ENCODE measurements around the gene NT5C2. TPM values are rescaled to one million over a fixed set of nuclear protein-coding genes. Genes with fewer than 3 reads are reported as not detected.

Gene NT5C2
- total RNA-seq, 1 experiment from 2014 or later: 74.6 TPM

GRCh38 chr10:103078676-103079075 is 114.4 kb downstream of the NT5C2 start:
- CTCF ChIA-PET: no interaction called here
- Histone ChIP-seq H3K9me2 (replicated peaks; ENCODE audit: low read length) (no peaks in the 10 kb centered on the region), H4K20me1 (ENCODE audit: low read length) (no peaks in the 10 kb centered on the region), H3K9me3 (ENCODE audit: low read length) (no peaks in the 10 kb centered on the region), H3K27ac (ENCODE audit: low read length) (no peak overlapping the region), H3K4me2 (ENCODE audit: low read length) (no peak overlapping the region), H3K9ac (ENCODE audit: low read length) (no peak overlapping the region), H2AFZ (ENCODE audit: low read length) (no peak overlapping the region), H3K36me3 (ENCODE audit: low read depth, low read length) (no peaks in the 10 kb centered on the region), H3K4me1 (ENCODE audit: insufficient read depth, low read length) (no peaks in the 10 kb centered on the region), H3K79me2 (ENCODE audit: low read length) (no peaks in the 10 kb centered on the region), H3K27me3 (ENCODE audit: low read length) (no peaks in the 10 kb centered on the region), H3K4me3 (ENCODE audit: low read length) (no peak overlapping the region), H3F3A (ENCODE audit: low read length, unreplicated experiment) (no peaks in the 10 kb centered on the region)
- POLR2A ChIA-PET (ENCODE audit: unreplicated experiment): no interaction called here
- no TSS peak for BruUV-seq (replicated peaks)
- ATAC-seq: no peak
- intact Hi-C loops (cut with micrococcal nuclease): no loop called here
- DNase-seq: no peak
- TF ChIP-seq CTCF (conservative IDR thresholded peaks at IDR 0.05; ENCODE audit: low read depth, low read length) (no peak), EZH2phosphoT487 (IDR thresholded peaks at IDR 0.05; ENCODE audit: borderline replicate concordance, low read length) (no peak), EZH2 (IDR thresholded peaks at IDR 0.05; ENCODE audit: low read length, unreplicated experiment) (no peak)

- Histone ChIP-seq H3F3A (ENCODE audit: low read length, unreplicated experiment) (no peaks in the 10 kb centered on the region), H3K27ac (ENCODE audit: low read length) (no peak overlapping the region), H3K79me2 (ENCODE audit: low read length) (no peaks in the 10 kb centered on the region), H3K9ac (ENCODE audit: low read length) (no peak overlapping the region), H3K9me3 (ENCODE audit: low read length) (no peaks in the 10 kb centered on the region), H3K4me3 (ENCODE audit: low read length) (no peak overlapping the region), H2AFZ (ENCODE audit: low read length) (no peak overlapping the region), H3K27me3 (ENCODE audit: low read length) (no peaks in the 10 kb centered on the region), H4K20me1 (ENCODE audit: low read length) (no peaks in the 10 kb centered on the region), H3K4me2 (ENCODE audit: low read length) (no peak overlapping the region), H3K4me1 (ENCODE audit: insufficient read depth, low read length) (no peaks in the 10 kb centered on the region), H3K9me2 (replicated peaks; ENCODE audit: low read length) (no peaks in the 10 kb centered on the region), H3K36me3 (ENCODE audit: low read depth, low read length) (no peaks in the 10 kb centered on the region)
- intact Hi-C loops (cut with micrococcal nuclease): no loop called here
- ATAC-seq: no peak
- no peak for DNase-seq
- no peak for TF ChIP-seq EZH2 (IDR thresholded peaks at IDR 0.05; ENCODE audit: low read length, unreplicated experiment)
- no peak for TF ChIP-seq EZH2phosphoT487 (IDR thresholded peaks at IDR 0.05; ENCODE audit: borderline replicate concordance, low read length)
- no peak for TF ChIP-seq CTCF (conservative IDR thresholded peaks at IDR 0.05; ENCODE audit: low read depth, low read length)
- no TSS peak for BruUV-seq (replicated peaks)
- CTCF ChIA-PET: no interaction called here
- POLR2A ChIA-PET (ENCODE audit: unreplicated experiment): no interaction called here
These were observed 114.8 kb downstream of the NT5C2 start for GRCh38 chr10:103078309-103078615.

GRCh38 chr10:103077491-103078308 is 115.4 kb downstream of the NT5C2 start:
- H4K20me1 ChIP-seq (ENCODE audit: low read length): no peaks in the 10 kb centered on the region
- ChIA-PET POLR2A (ENCODE audit: unreplicated experiment) (no interaction called here), CTCF (no interaction called here)
- no peaks in the 10 kb centered on the region for H3F3A ChIP-seq (ENCODE audit: low read length, unreplicated experiment)
- ATAC-seq (no peak), DNase-seq (no peak)
- H3K9me2 ChIP-seq (replicated peaks; ENCODE audit: low read length): no peaks in the 10 kb centered on the region
- no peaks in the 10 kb centered on the region for H3K4me1 ChIP-seq (ENCODE audit: insufficient read depth, low read length)
- BruUV-seq (replicated peaks): no TSS peak
- intact Hi-C loops (cut with micrococcal nuclease): no loop called here
- no peaks in the 10 kb centered on the region for H3K36me3 ChIP-seq (ENCODE audit: low read depth, low read length)
- no peaks in the 10 kb centered on the region for H3K27me3 ChIP-seq (ENCODE audit: low read length)
- no peak overlapping the region for H3K4me3 ChIP-seq (ENCODE audit: low read length)
- H3K4me2 ChIP-seq (ENCODE audit: low read length): no peak overlapping the region
- H3K9ac ChIP-seq (ENCODE audit: low read length): no peak overlapping the region
- no peak overlapping the region for H3K27ac ChIP-seq (ENCODE audit: low read length)
- H3K79me2 ChIP-seq (ENCODE audit: low read length): no peaks in the 10 kb centered on the region
- TF ChIP-seq EZH2phosphoT487 (IDR thresholded peaks at IDR 0.05; ENCODE audit: borderline replicate concordance, low read length) (no peak), CTCF (conservative IDR thresholded peaks at IDR 0.05; ENCODE audit: low read depth, low read length) (no peak), EZH2 (IDR thresholded peaks at IDR 0.05; ENCODE audit: low read length, unreplicated experiment) (no peak)
- H3K9me3 ChIP-seq (ENCODE audit: low read length): no peaks in the 10 kb centered on the region
- H2AFZ ChIP-seq (ENCODE audit: low read length): no peak overlapping the region

Measured in PC-3 (cell line).